Left kidney (tissue), 2 donors: ENCODE measurements around the gene SIRT1. TPM values are rescaled to one million over a fixed set of nuclear protein-coding genes. Genes with fewer than 3 reads are reported as not detected.
"Not testable (repeated sequence)": the region's sequence is repeated elsewhere in the genome, so short reads cannot be mapped to it uniquely, and the experiment has no call there.

Experiments
- DNase-seq: peaks from one replicate; pipeline ENCODE4 v3.0.0-alpha.2; 2013
- polyA plus RNA-seq: library from polyadenylated mRNA; unstranded; fragments of 120-200 nt; gene quantifications from one replicate; pipeline ENCODE4 v1.2.1, GENCODE V29; 2013; ENCODE audit not compliant: insufficient read length

SIRT1 gene
- polyA plus RNA-seq, 1 donor: 42.1 TPM

GRCh38 chr10:67875340-67876238 is 8.9 kb upstream of the SIRT1 start:
- no peak for DNase-seq

GRCh38 chr10:67877421-67877820 is 7.0 kb upstream of the SIRT1 start:
- not testable (repeated sequence) for DNase-seq

- DNase-seq: no peak
Observed at GRCh38 chr10:67878133-67878532, 6.3 kb upstream of the SIRT1 start.

DNA sequence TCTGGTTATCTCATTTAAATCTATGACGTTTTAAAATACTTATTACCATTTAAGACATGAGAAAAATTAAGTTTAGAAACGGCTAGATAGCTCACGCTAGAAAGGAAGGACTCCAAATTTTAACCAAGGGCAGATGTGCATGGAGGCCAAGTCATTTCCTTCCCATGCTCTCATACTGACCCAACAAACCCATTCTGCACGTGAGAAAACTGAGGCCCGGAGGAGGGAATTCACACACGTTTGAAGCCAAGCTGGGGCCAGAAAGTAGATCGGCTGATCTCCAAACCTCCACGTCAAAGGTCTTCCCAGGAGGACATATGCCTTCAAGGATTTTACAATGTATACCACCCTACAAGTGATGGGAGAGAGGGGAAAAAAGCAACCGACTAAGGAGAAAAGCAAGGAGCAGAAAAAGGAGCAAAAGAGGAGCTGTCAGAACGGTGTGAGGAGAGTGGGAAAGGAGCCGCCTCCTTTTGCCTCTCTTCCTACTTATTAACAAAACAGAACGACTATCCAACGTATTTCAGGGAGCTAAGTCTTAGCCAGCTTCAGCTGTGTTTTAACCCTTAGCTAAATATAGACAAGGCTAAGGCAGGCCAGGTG is 645 bp upstream of the SIRT1 start:
- DNase-seq: no peak

GRCh38 chr10:67884842-67885670 is 600 bp downstream of the SIRT1 start:
- peak; percentile 63 for DNase-seq

GRCh38 chr10:67893637-67894036 is 9.2 kb downstream of the SIRT1 start:
- DNase-seq: no peak

- DNase-seq: no peak
Observed at GRCh38 chr10:67903581-67903980, 19.1 kb downstream of the SIRT1 start.

DNA sequence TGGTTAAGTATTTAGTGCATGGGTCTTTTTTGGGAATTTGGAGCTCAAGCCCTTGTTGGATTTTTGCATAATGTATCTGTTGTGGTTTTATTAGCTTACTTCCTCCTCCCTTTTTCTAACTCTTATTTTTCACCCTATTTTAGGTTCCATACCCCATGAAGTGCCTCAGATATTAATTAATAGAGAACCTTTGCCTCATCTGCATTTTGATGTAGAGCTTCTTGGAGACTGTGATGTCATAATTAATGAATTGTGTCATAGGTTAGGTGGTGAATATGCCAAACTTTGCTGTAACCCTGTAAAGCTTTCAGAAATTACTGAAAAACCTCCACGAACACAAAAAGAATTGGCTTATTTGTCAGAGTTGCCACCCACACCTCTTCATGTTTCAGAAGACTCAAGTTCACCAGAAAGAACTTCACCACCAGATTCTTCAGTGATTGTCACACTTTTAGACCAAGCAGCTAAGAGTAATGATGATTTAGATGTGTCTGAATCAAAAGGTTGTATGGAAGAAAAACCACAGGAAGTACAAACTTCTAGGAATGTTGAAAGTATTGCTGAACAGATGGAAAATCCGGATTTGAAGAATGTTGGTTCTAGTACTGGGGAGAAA is 28.0 kb downstream of the SIRT1 start:
- DNase-seq: no peak

GRCh38 chr10:67914777-67915340 is 30.4 kb downstream of the SIRT1 start:
- DNase-seq: no peak

GRCh38 chr10:67917169-67917568 is 32.7 kb downstream of the SIRT1 start:
- no peak for DNase-seq

- no peak for DNase-seq
Observed at GRCh38 chr10:67917679-67918078, 33.2 kb downstream of the SIRT1 start.

DNA sequence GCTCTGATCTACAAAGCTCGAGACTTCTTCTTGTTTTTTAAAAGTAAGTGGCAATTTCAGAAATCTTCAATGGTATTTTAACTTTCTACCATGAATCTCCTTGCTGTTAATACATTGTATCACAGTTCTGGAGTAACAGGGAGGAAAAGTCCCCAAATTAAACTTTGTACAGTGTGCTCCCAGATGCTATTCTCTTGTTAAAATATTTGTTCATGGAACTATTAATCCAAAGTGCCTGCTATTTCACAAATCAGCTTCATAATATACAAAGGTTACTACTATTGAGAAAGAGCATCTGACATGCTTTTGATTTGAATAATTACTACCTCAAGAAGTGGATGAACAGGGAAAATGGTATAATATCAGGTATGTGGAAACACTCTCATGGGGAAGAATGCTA is 36.6 kb downstream of the SIRT1 start:
- no peak for DNase-seq

DNA sequence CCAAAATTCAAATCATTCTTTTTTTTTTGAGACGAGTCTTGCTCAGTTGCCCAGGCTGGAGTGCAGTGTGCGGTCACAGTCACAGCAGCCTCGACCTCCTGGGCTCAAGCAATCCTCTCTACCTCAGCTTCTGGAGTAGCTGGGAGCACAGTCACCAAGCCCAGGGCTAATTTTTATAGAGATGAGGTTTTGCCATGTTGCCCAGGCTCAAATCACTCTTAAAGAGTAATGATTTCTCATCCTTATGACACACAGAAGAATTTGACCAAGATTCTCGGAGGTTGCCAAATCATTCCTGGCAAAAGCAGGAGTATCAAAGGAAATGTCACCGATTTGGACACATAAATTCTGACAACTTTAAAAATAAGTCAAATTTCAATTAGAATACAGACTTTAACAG is 39.1 kb downstream of the SIRT1 start:
- no peak for DNase-seq

GRCh38 chr10:67924136-67924535 is 39.7 kb downstream of the SIRT1 start:
- no peak for DNase-seq

GRCh38 chr10:67925449-67926005 is 41.1 kb downstream of the SIRT1 start:
- no peak for DNase-seq

DNA sequence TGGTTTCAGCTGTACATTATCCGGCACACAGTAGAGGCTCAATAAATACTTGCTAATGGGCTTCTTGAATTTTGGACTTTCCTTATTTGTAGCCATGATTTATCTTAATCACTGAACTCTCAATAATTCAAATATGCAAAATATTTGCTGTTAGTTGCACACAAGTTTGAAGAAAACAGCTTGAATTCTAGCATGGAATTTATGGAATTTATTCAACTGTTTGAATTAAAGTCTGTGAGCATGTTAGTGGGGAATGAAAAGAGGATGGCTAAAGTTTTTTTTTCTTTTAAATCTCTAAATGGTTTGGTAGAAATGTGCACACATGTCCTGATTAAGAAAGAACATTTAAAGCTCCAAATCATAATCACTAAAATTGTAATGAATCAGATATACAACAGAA is 42.5 kb downstream of the SIRT1 start:
- no peak for DNase-seq

DNA sequence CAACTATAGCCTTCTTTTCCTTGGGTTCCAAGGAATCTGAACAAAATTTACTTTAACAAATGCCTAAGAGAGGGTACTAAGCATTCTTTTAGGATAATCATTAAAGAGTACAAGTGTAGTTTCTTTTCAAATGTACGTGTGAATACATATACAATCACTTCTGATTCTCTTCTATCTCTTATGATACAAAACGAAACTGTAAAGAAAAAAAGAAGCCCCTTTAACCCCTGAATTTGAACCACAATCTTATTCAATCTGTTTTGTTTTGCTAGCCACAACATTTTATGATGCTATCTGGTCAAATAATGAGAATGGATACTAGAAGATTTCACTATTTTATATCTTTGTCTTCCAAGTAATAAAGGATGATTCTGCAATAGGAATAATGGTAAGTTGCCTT is 48.7 kb downstream of the SIRT1 start:
- DNase-seq: no peak

DNA sequence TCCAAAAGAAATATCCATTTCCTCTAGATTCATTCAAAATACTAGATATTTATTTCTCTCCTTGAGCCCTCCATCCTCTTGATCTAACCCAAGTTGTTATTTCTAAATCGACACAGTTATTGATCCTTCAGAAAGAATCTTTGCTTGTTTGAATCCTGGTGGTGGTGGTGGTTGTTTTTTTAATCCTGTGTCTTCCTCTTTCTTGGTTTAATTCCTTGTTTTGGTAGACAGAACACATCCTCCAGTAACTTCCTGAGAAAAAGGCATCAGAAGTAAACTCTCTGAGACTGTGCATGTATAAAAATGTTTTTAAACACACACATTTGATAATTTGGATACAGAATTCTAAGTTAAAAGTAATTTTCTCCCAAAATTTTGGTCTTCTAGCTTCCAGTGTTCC is 49.9 kb downstream of the SIRT1 start:
- DNase-seq: no peak

DNA sequence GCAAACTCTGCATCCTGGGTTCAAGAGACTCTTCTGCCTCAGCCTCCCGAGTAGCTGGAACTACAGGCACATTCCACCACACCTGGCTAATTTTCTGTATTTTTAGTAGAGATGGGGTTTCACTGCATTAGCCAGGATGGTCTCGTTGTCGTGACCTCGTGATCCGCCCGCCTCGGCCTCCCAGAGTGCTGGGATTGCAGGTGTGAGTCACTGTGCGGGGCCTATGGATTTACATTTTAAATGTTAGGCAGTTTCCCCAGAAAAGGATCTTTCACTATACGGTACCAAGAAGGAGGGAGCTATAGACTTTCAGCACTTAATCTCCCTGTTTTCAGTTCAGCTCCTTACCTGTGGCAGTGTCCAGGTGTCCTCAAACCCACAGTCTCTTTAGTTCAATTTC is 50.8 kb downstream of the SIRT1 start:
- no peak for DNase-seq

GRCh38 chr10:67936416-67936815 is 52.0 kb downstream of the SIRT1 start:
- no peak for DNase-seq

DNA sequence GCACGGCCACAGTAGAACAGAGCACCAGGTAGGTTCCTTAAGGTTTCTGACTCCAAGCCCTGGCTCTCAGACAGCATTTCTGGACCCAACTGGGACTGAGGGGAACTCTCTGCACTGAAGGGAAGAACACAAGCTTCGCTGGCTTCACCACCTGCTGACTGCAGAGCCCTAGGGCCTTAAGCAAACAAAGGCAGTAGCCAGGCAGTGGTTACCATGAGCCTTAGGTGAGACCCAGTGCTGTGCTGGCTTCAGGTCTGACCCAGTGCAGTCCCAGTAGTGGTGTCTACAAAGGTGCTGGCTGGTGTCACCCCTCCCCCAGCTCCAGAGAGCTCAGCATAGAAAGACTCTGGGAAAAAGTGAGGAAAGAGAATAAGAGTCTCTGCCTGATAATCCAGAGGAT is 59.5 kb downstream of the SIRT1 start:
- DNase-seq: no peak

DNA sequence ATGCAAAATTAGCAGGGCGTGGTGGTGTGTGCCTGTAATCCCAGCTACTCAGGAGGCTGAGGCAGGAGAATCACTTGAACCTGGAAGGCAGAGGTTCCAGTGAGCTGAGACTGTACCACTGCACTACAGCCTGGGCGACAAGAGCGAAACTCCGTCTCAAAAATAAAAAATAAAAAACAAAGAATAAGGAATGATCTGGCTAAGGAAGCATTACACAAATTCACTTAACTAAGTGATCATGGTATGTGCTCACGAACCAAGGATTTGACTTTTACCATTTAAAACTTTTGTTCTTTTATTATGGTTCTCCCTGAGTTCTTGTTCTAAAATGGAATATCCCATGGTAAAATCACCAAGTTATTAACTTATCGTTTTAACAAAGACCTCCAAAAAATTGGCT is 71.2 kb downstream of the SIRT1 start:
- no peak for DNase-seq
